Measurements from ENCODE around the gene PNMA1.
A peak's percentile ranks its signal among the peaks of the same experiment; 100 is the strongest.

PNMA1 gene

DNA sequence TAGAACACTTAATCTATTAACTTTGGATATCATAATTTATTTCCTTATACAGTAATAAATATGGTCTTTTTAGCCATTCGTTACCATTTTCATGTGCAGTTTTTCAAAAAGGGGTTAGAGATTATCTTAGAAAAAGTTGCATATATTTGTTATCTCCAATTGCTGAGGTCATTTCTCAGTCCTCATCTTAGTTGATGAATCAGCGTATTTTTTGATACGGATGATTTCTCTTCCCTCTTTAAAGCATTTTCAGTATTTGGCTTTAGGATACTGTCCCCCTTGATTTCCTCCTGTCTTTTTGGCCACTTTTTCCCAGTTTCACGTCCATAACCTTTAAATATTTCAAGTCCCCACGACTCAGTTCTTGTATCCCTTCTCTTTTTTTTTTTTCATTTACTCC lies 47.6 kb downstream of the PNMA1 start:
- DNase-seq: peak; percentile 15 to 46
- TF ChIP-seq POLR2A (IDR thresholded peaks at IDR 0.05; ENCODE audit: low read length) (no peak), GATA1 (IDR thresholded peaks at IDR 0.05; ENCODE audit: low read depth, low read length) (no peak)

DNA sequence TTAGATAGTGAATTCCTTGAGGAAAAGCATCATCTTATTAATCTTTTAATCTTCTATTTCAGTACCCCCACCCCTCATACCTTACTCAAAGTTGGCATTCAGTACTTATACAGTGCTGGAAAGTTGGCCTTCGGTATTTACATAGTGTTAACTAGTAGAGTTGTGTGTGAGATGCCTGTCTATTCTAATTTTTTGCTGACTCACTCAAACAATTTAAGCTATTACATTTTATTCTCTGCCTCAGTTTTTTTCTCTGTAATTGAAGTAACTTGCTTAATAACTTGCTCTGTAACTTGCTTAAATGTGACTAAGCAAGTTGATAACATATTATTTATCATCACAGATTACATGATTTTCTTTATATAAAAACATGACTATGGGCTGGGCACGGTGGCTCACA lies 49.1 kb downstream of the PNMA1 start:
- TF ChIP-seq POLR2A (IDR thresholded peaks at IDR 0.05; ENCODE audit: low read length): no peak
- TF ChIP-seq GATA1 (IDR thresholded peaks at IDR 0.05; ENCODE audit: low read depth, low read length): no peak
- DNase-seq: no peak

DNA sequence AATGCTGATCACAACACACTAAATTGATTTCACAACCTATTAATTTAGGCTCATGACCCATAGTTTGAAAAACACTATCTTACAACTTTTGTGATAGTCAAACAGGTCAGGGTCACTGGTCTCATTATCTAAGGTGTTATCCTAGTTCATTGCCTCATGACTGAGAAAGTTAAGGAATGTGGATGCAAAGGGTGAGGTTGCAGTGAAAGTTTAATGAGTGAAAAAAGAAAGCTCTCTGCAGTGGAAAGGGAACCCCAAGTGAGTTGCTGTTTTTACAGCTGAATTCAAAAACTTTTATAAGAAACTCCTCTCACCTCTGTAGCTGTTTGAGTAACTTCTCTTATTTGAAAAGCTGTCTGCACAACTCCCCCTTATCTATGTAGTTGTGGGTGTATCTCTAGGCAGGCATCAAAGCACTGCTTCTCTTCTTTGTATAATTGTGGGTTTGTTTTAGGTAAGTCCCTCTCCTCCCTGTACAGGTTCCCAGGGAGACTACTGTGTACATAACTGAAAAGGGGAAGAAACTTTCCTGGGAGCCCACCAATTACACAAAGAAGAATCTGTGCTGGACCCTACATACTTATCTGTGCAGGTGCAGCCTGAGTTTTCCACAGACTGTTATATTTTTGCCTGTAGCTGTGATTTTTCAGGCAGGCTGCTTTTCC lies 50.5 kb downstream of the PNMA1 start:
- TF ChIP-seq GATA1 (IDR thresholded peaks at IDR 0.05; ENCODE audit: low read depth, low read length) (no peak), POLR2A (IDR thresholded peaks at IDR 0.05; ENCODE audit: low read length) (no peak)
- DNase-seq: no peak

DNA sequence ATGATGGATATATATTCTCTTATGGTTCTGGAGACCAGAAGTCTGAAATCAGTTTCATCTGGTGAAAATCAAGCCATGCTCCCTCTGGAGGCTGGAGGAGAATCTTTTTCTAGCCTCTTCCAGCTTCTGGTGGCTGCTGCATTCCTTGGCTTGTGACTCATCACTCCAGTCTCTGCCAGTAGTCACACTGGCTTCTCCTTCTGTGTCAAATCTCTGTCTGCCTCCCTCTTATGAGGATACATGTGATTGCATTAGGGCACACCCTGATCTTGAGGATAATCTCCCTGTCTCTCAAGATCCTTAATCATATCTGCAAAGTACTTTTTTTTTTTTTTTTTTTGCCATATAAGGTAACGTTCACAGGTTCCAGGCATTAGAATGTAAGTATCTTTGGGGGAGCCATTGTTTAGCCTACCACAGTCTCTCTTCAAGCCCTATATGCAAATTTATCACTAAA lies 51.7 kb downstream of the PNMA1 start:
- TF ChIP-seq POLR2A (IDR thresholded peaks at IDR 0.05; ENCODE audit: low read length) (no peak), GATA1 (IDR thresholded peaks at IDR 0.05; ENCODE audit: low read depth, low read length) (no peak)
- peak; percentile 11 to 60 for DNase-seq

DNA sequence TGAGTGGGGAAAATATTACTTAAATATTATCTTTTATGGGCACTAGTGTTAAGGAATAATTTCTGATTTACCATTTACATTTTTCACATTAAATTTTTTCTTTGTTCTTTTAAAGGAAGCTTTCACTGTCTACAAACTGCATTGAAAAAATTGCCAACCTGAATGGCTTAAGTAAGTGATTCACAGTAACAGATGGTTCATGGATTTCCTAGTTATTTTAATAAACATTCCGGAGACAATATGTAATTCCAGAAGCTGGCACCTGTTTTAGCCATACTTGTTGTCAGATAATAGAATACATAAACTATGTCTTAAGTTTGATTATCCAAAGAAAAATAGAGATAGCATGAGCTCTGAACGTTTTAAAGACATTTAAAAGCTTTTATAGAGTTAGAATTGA lies 52.3 kb downstream of the PNMA1 start:
- TF ChIP-seq POLR2A (IDR thresholded peaks at IDR 0.05; ENCODE audit: low read length) (no peak), GATA1 (IDR thresholded peaks at IDR 0.05; ENCODE audit: low read depth, low read length) (no peak)
- DNase-seq: no peak

Data from erythroblast (primary cell).